GM23338 (cell line): ENCODE measurements around the gene DDX27. TPM values are rescaled to one million over a fixed set of nuclear protein-coding genes. Genes with fewer than 3 reads are reported as not detected.

Experiments
- ATAC-seq: fragments of 200-7000 bp; cut with Tn5 transposase; 3 replicates; pipeline ENCODE4 v1.9.1; 2020
- DNase-seq: peaks from one replicate; pipeline ENCODE4 v3.0.0-alpha.2; 2015; ENCODE audit warnings: low spot score
- H2AFZ ChIP-seq: fragments of 200-600 bp; sonication (generic); 2 replicates; pipeline ENCODE4 v1.8.0; 2016; ENCODE audit warnings: antibody characterized with exemption, mild to moderate bottlenecking, moderate library complexity
- H3F3A ChIP-seq: fragments of 200-600 bp; sonication (generic); replicated peaks from 2 replicates; pipeline ENCODE4 v1.8.0; 2017; ENCODE audit warnings: antibody characterized with exemption, mixed run types, low read depth
- H3K27ac ChIP-seq: fragments of 200-600 bp; sonication (generic); 2 replicates; pipeline ENCODE4 v1.6.1; 2016; ENCODE audit warnings: low read depth
- H3K27me3 ChIP-seq: fragments of 200-600 bp; sonication (generic); 2 replicates; pipeline ENCODE4 v1.8.0; 2016; ENCODE audit warnings: mild to moderate bottlenecking, mixed run types, moderate library complexity; ENCODE audit not compliant: insufficient read depth
- H3K36me3 ChIP-seq: fragments of 200-600 bp; sonication (generic); 2 replicates; pipeline ENCODE4 v1.8.0; 2016; ENCODE audit warnings: mild to moderate bottlenecking; ENCODE audit not compliant: insufficient read depth
- H3K4me1 ChIP-seq: fragments of 200-600 bp; sonication (generic); 2 replicates; pipeline ENCODE4 v1.8.0; 2016; ENCODE audit warnings: mild to moderate bottlenecking, moderate library complexity; ENCODE audit not compliant: insufficient read depth
- H3K4me2 ChIP-seq: fragments of 200-600 bp; sonication (generic); 2 replicates; pipeline ENCODE4 v1.7.1; 2017; ENCODE audit warnings: mixed run types
- H3K4me3 ChIP-seq: fragments of 200-600 bp; sonication (generic); 2 replicates; pipeline ENCODE4 v1.6.1; 2016; ENCODE audit warnings: mixed run types
- H3K79me2 ChIP-seq: fragments of 200-600 bp; sonication (generic); replicated peaks from 2 replicates; pipeline ENCODE4 v1.8.0; 2017; ENCODE audit warnings: mild to moderate bottlenecking; ENCODE audit not compliant: insufficient read depth
- H3K9me2 ChIP-seq: fragments of 200-600 bp; sonication (generic); 2 replicates; pipeline ENCODE4 v1.8.0; 2017; ENCODE audit not compliant: insufficient read depth
- H4K20me1 ChIP-seq: fragments of 200-600 bp; sonication (generic); replicated peaks from 2 replicates; pipeline ENCODE4 v1.8.0; 2017; ENCODE audit warnings: mild to moderate bottlenecking; ENCODE audit not compliant: insufficient read depth
- H3K27ac Mint-ChIP-seq: 2 replicates; pipeline ENCODE4 v1.8.0; 2020; ENCODE audit warnings: inconsistent platforms, mild to moderate bottlenecking, moderate library complexity, mixed read lengths
- H3K27me3 Mint-ChIP-seq: 3 replicates; pipeline ENCODE4 v1.8.0; 2022; ENCODE audit warnings: low read depth, mild to moderate bottlenecking, moderate library complexity, mixed read lengths, inconsistent platforms; ENCODE audit not compliant: insufficient read depth, poor library complexity
- H3K36me3 Mint-ChIP-seq: 3 replicates; pipeline ENCODE4 v1.8.0; 2021; ENCODE audit warnings: low read depth, mild to moderate bottlenecking, inconsistent platforms, moderate library complexity, mixed read lengths
- H3K4me1 Mint-ChIP-seq: 3 replicates; pipeline ENCODE4 v1.8.0; 2020; ENCODE audit warnings: mild to moderate bottlenecking, inconsistent platforms, mixed read lengths
- H3K4me3 Mint-ChIP-seq: 3 replicates; pipeline ENCODE4 v1.8.0; 2021; ENCODE audit warnings: moderate library complexity, mild to moderate bottlenecking, inconsistent platforms, mixed read lengths
- H3K9me3 Mint-ChIP-seq: 3 replicates; pipeline ENCODE4 v1.8.0; 2020; ENCODE audit warnings: moderate library complexity, mild to moderate bottlenecking, inconsistent platforms, mixed read lengths
- CREB1 ChIP-seq: fragments of 250-450 bp; sonication (Bioruptor Pico); IDR thresholded peaks from 2 replicates; pipeline ENCODE4 v1.5.0; 2020; ENCODE audit warnings: low read depth, mild to moderate bottlenecking, moderate library complexity
- CTCF ChIP-seq, 2 experiments: fragments of 200-600 bp in 1 of 2; sonication (generic) in 1 of 2; conservative IDR thresholded peaks; 2 replicates each; pipeline versions ENCODE4 v1.5.1 to v1.6.1; 2016 to 2017; ENCODE audit warnings: antibody characterized with exemption in 2 of 2, low read depth in 2 of 2, mild to moderate bottlenecking in 2 of 2, moderate library complexity in 1 of 2
- EZH2 ChIP-seq: fragments of 200-600 bp; sonication (generic); IDR thresholded peaks from one replicate; pipeline ENCODE4 v1.8.0; 2017; ENCODE audit warnings: antibody characterized with exemption, mild to moderate bottlenecking, low read depth; ENCODE audit not compliant: unreplicated experiment
- EZH2phosphoT487 ChIP-seq: fragments of 200-600 bp; sonication (generic); IDR thresholded peaks from one replicate; pipeline ENCODE4 v1.8.1; 2018; ENCODE audit warnings: antibody characterized with exemption; ENCODE audit not compliant: unreplicated experiment
- JUNB ChIP-seq: IDR thresholded peaks from one replicate; pipeline ENCODE4 v1.6.1; 2016; ENCODE audit warnings: antibody characterized with exemption; ENCODE audit not compliant: unreplicated experiment
- NANOG ChIP-seq: IDR thresholded peaks from 2 replicates; pipeline ENCODE4 v1.6.1; 2016; ENCODE audit warnings: antibody characterized with exemption, borderline replicate concordance
- POLR2AphosphoS5 ChIP-seq: IDR thresholded peaks from 2 replicates; pipeline ENCODE4 v1.6.1; 2016; ENCODE audit warnings: antibody characterized with exemption, low read depth
- REST ChIP-seq: IDR thresholded peaks from one replicate; pipeline ENCODE4 v1.6.1; 2018; ENCODE audit warnings: antibody characterized with exemption; ENCODE audit not compliant: unreplicated experiment
- STAT1 ChIP-seq: IDR thresholded peaks from one replicate; pipeline ENCODE4 v1.6.1; 2016; ENCODE audit warnings: antibody characterized with exemption; ENCODE audit not compliant: unreplicated experiment
- ZNF114 ChIP-seq: fragments of 250-450 bp; sonication (Bioruptor Pico); IDR thresholded peaks from 2 replicates; pipeline ENCODE4 v1.5.0; 2020; ENCODE audit warnings: mild to moderate bottlenecking, moderate library complexity
- ZNF331 ChIP-seq: fragments of 250-450 bp; sonication (Bioruptor Pico); IDR thresholded peaks from 2 replicates; pipeline ENCODE4 v1.5.0; 2020; ENCODE audit warnings: low read depth, mild to moderate bottlenecking, moderate library complexity
- ZNF462 ChIP-seq: fragments of 250-450 bp; sonication (Bioruptor Pico); IDR thresholded peaks from 2 replicates; pipeline ENCODE4 v1.5.0; 2020; ENCODE audit warnings: mild to moderate bottlenecking, moderate library complexity
- polyA plus RNA-seq: library from polyadenylated mRNA; unstranded; fragments of >200 nt; fragmentation: Nextera tagmentation; extraction: Ambion mirVana; gene quantifications from 2 replicates; pipeline ENCODE4 v1.2.1, GENCODE V29; 2016
- total RNA-seq: library from RNA; depleted of rRNA; stranded (reverse); fragments of >200 nt; shearing (Covaris generic); gene quantifications from 2 replicates; pipeline ENCODE4 v1.2.3, GENCODE V29; 2014
- TF ChIP-seq, protein P1 (sequence below): IDR thresholded peaks from 2 replicates; pipeline ENCODE4 v1.6.1; 2016; ENCODE audit warnings: antibody characterized with exemption

The DDX27 gene
- total and polyA plus RNA-seq, 2 experiments from 2014 or later = 53.3 to 81.3 TPM

- 0 out of 2 replicates have a peak, but pooled peaks cover 4% of the 10 kb centered on the region for H3K4me1 ChIP-seq
- peaks cover 9% of the 10 kb centered on the region; the same call in 2 of the 3 replicates for H3K4me1 Mint-ChIP-seq
- no peaks in the 10 kb centered on the region for H3K27me3 ChIP-seq
- H3K36me3 Mint-ChIP-seq = peaks cover 25% of the 10 kb centered on the region; the same call in 2 of the 3 replicates
- H3K4me3 Mint-ChIP-seq = no peak overlapping the region
- no peaks in the 10 kb centered on the region for H3K9me2 ChIP-seq
- no peak for DNase-seq
- peaks cover 5% of the 10 kb centered on the region; the same call in 1 of the 2 replicates for H3K36me3 ChIP-seq
- H3K9me3 Mint-ChIP-seq = no peaks in the 10 kb centered on the region
- H3K27me3 Mint-ChIP-seq = no peaks in the 10 kb centered on the region
- no peaks in the 10 kb centered on the region for H3F3A ChIP-seq
- peaks cover 100% of the 10 kb centered on the region for H3K79me2 ChIP-seq
- no peak overlapping the region for H3K27ac Mint-ChIP-seq
- peaks cover 46% of the 10 kb centered on the region for H4K20me1 ChIP-seq
- H3K4me3 ChIP-seq = no peak overlapping the region
- no peak for ATAC-seq
- H3K27ac ChIP-seq = no peak overlapping the region
- H3K4me2 ChIP-seq = no peak overlapping the region
- H2AFZ ChIP-seq = no peak overlapping the region
- no peak for TF ChIP-seq ZNF114 (CRISPR knock-in tag)
- no peak for TF ChIP-seq JUNB
- no peak for TF ChIP-seq CTCF (conservative IDR thresholded peaks at IDR 0.05; ENCODE audit: low read depth in 2 of 2)
- no peak for TF ChIP-seq NANOG
- TF ChIP-seq, protein P1, sequence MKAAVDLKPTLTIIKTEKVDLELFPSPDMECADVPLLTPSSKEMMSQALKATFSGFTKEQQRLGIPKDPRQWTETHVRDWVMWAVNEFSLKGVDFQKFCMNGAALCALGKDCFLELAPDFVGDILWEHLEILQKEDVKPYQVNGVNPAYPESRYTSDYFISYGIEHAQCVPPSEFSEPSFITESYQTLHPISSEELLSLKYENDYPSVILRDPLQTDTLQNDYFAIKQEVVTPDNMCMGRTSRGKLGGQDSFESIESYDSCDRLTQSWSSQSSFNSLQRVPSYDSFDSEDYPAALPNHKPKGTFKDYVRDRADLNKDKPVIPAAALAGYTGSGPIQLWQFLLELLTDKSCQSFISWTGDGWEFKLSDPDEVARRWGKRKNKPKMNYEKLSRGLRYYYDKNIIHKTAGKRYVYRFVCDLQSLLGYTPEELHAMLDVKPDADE = no peak
- TF ChIP-seq ZNF462 (CRISPR knock-in tag) = no peak
- no peak for TF ChIP-seq ZNF331
- TF ChIP-seq POLR2AphosphoS5 = no peak
- TF ChIP-seq EZH2phosphoT487 = no peak
- TF ChIP-seq EZH2 = no peak
- TF ChIP-seq CREB1 (CRISPR knock-in tag) = no peak
- TF ChIP-seq STAT1 = no peak
- no peak for TF ChIP-seq REST
These were observed 49.7 kb upstream of the DDX27 start for GRCh38 chr20:49169547-49169946.
